ENCODE data around the gene KRTAP20-3. TPM values are rescaled to one million over a fixed set of nuclear protein-coding genes. Genes with fewer than 3 reads are reported as not detected.

KRTAP20-3 gene
- total and polyA plus RNA-seq, 5 experiments from 2014 or later: not detected

GRCh38 chr21:30629200-30629599 lies 13.5 kb upstream of the KRTAP20-3 start:
- peaks cover 0 to 14% (median 0%) of the 10 kb centered on the region in 9 donors for H3K9me3 Mint-ChIP-seq
- ATAC-seq: no peak
- no peak for DNase-seq
- H3K36me3 Mint-ChIP-seq: no peaks in the 10 kb centered on the region
- H3K4me3 Mint-ChIP-seq: no peak overlapping the region
- H3K27ac Mint-ChIP-seq: no peak overlapping the region
- H3K27me3 Mint-ChIP-seq: peaks cover 0 to 11% (median 0%) of the 10 kb centered on the region in 5 donors
- H3K4me1 Mint-ChIP-seq: no peaks in the 10 kb centered on the region
- POLR2A ChIA-PET: no interaction called here

GRCh38 chr21:30634906-30635305 lies 7.8 kb upstream of the KRTAP20-3 start, which contains the start of gene KRTAP20-2:
TSS of gene KRTAP20-2 (plus strand) at chr21:30635206. CDS start at chr21:30635264, 58 bp downstream.
- peaks cover 0 to 11% (median 0%) of the 10 kb centered on the region in 5 donors for H3K27me3 Mint-ChIP-seq
- H3K4me3 Mint-ChIP-seq: no peak within 1 kb of the TSS
- no peak for DNase-seq
- H3K27ac Mint-ChIP-seq: no peak within 1 kb of the TSS
- POLR2A ChIA-PET: no interaction called here
- peaks cover 0 to 9% (median 0%) of the 10 kb centered on the region in 9 donors for H3K9me3 Mint-ChIP-seq
- H3K36me3 Mint-ChIP-seq: no peaks in the 10 kb centered on the region
- ATAC-seq: no peak
- H3K4me1 Mint-ChIP-seq: no peaks in the 10 kb centered on the region

GRCh38 chr21:30638686-30639085 lies 4.0 kb upstream of the KRTAP20-3 start:
- DNase-seq: no peak
- no peak for ATAC-seq
- POLR2A ChIA-PET: no interaction called here
- peaks cover 0 to 7% (median 2%) of the 10 kb centered on the region in 9 donors for H3K9me3 Mint-ChIP-seq
- peaks cover 0 to 9% (median 0%) of the 10 kb centered on the region in 5 donors for H3K27me3 Mint-ChIP-seq
- H3K27ac Mint-ChIP-seq: no peak overlapping the region
- H3K4me3 Mint-ChIP-seq: no peak overlapping the region
- H3K4me1 Mint-ChIP-seq: no peaks in the 10 kb centered on the region
- H3K36me3 Mint-ChIP-seq: no peaks in the 10 kb centered on the region

- no peak for ATAC-seq
- H3K4me1 Mint-ChIP-seq: no peaks in the 10 kb centered on the region
- no peak overlapping the region for H3K27ac Mint-ChIP-seq
- H3K27me3 Mint-ChIP-seq: peaks cover 0 to 4% (median 3%) of the 10 kb centered on the region in 5 donors
- DNase-seq: no peak
- POLR2A ChIA-PET: no interaction called here
- H3K4me3 Mint-ChIP-seq: no peak overlapping the region
- peaks cover 0 to 22% (median 0%) of the 10 kb centered on the region in 9 donors for H3K9me3 Mint-ChIP-seq
- H3K36me3 Mint-ChIP-seq: no peaks in the 10 kb centered on the region
Observed at GRCh38 chr21:30646904-30647414, 4.3 kb downstream of the KRTAP20-3 start.

DNA sequence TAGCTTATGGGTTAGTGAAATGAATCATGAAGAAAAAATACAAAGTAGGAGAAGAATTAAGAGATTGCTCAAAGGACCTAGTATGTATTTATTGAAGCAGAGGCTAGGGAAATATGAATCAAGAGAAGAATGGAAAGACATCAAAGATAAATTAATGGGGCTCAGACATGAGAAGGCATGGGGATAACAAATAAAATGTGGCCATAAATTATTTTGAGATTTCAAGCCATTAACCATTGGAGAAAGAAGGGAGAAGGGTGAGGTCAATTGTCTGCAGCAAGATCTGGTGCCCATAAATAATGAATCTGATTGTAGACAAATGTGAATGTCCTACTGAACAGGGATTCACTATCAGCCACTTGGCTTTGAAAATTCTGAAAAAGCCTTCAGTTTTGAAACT lies 10.2 kb downstream of the KRTAP20-3 start:
- POLR2A ChIA-PET: no interaction called here
- DNase-seq (no peak), ATAC-seq (no peak)
- Mint-ChIP-seq H3K27ac (no peak overlapping the region), H3K4me1 (peaks cover 0 to 1% (median 0%) of the 10 kb centered on the region in 4 donors), H3K27me3 (peaks cover 0 to 4% (median 1%) of the 10 kb centered on the region in 5 donors), H3K36me3 (no peaks in the 10 kb centered on the region), H3K9me3 (peaks cover 0 to 7% (median 0%) of the 10 kb centered on the region in 9 donors), H3K4me3 (no peak overlapping the region)

GRCh38 chr21:30668776-30669175 lies 26.1 kb downstream of the KRTAP20-3 start:
- H3K4me3 Mint-ChIP-seq: no peak overlapping the region
- H3K27ac Mint-ChIP-seq: no peak overlapping the region
- H3K4me1 Mint-ChIP-seq: no peaks in the 10 kb centered on the region
- H3K27me3 Mint-ChIP-seq: peaks cover 0 to 30% (median 6%) of the 10 kb centered on the region in 5 donors
- POLR2A ChIA-PET: no interaction called here
- peaks cover 0 to 24% (median 8%) of the 10 kb centered on the region in 9 donors for H3K9me3 Mint-ChIP-seq
- ATAC-seq (no peak), DNase-seq (no peak)
- H3K36me3 Mint-ChIP-seq: no peaks in the 10 kb centered on the region

- ATAC-seq: no peak
- Mint-ChIP-seq H3K4me3 (no peak overlapping the region), H3K27ac (no peak overlapping the region), H3K4me1 (no peaks in the 10 kb centered on the region), H3K9me3 (peaks cover 0 to 20% (median 5%) of the 10 kb centered on the region in 9 donors), H3K36me3 (no peaks in the 10 kb centered on the region), H3K27me3 (peaks cover 0 to 48% (median 9%) of the 10 kb centered on the region in 5 donors)
- POLR2A ChIA-PET: no interaction called here
- no peak for DNase-seq
Observed at GRCh38 chr21:30672985-30673650, 30.5 kb downstream of the KRTAP20-3 start.

- Mint-ChIP-seq H3K27ac (no peak overlapping the region), H3K36me3 (no peaks in the 10 kb centered on the region), H3K4me3 (no peak overlapping the region), H3K9me3 (peaks cover 0 to 15% (median 5%) of the 10 kb centered on the region in 9 donors), H3K27me3 (peaks cover 0 to 39% (median 9%) of the 10 kb centered on the region in 5 donors), H3K4me1 (no peaks in the 10 kb centered on the region)
- no peak for DNase-seq
- POLR2A ChIA-PET: no interaction called here
- ATAC-seq: no peak
Observed at GRCh38 chr21:30674312-30674711, 31.6 kb downstream of the KRTAP20-3 start.

GRCh38 chr21:30676737-30677136 lies 34.1 kb downstream of the KRTAP20-3 start:
- no peak overlapping the region for H3K4me3 Mint-ChIP-seq
- no peaks in the 10 kb centered on the region for H3K4me1 Mint-ChIP-seq
- POLR2A ChIA-PET: no interaction called here
- H3K9me3 Mint-ChIP-seq: peaks cover 0 to 5% (median 2%) of the 10 kb centered on the region in 9 donors
- DNase-seq: no peak
- ATAC-seq: no peak
- H3K27me3 Mint-ChIP-seq: peaks cover 0 to 21% (median 5%) of the 10 kb centered on the region in 5 donors
- H3K27ac Mint-ChIP-seq: no peak overlapping the region
- no peaks in the 10 kb centered on the region for H3K36me3 Mint-ChIP-seq

GRCh38 chr21:30680586-30680985 lies 37.9 kb downstream of the KRTAP20-3 start:
- POLR2A ChIA-PET: no interaction called here
- Mint-ChIP-seq H3K9me3 (peaks cover 0 to 15% (median 2%) of the 10 kb centered on the region in 9 donors), H3K27ac (no peak overlapping the region), H3K27me3 (peaks cover 0 to 7% (median 3%) of the 10 kb centered on the region in 5 donors), H3K4me3 (no peak overlapping the region), H3K36me3 (no peaks in the 10 kb centered on the region), H3K4me1 (no peaks in the 10 kb centered on the region)
- DNase-seq: no peak
- ATAC-seq: no peak

DNA sequence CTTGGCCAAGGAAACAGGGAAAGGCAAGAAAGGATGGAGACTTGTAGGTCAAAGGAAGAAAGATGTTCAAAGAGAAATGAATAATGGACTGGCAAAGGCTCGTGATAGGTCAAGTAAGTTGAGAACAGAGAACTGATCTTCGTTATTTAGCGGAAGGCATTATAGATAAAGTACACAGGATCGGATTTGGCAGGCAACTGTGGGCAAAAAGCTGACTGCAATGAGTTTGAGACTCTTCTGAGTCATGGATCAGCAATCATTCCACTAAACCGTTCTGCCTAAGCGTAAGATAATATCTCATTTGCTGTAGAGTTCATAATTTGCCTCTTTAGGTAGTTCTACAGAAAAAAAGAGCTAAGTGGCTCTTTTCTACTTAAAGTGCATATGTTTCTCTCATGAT lies 41.8 kb downstream of the KRTAP20-3 start:
- H3K27me3 Mint-ChIP-seq: peaks cover 0 to 3% (median 2%) of the 10 kb centered on the region in 5 donors
- peaks cover 0 to 11% (median 0%) of the 10 kb centered on the region in 9 donors for H3K9me3 Mint-ChIP-seq
- H3K4me3 Mint-ChIP-seq: no peak overlapping the region
- ATAC-seq (no peak), DNase-seq (no peak)
- H3K36me3 Mint-ChIP-seq: no peaks in the 10 kb centered on the region
- no peaks in the 10 kb centered on the region for H3K4me1 Mint-ChIP-seq
- POLR2A ChIA-PET: no interaction called here
- no peak overlapping the region for H3K27ac Mint-ChIP-seq

DNA sequence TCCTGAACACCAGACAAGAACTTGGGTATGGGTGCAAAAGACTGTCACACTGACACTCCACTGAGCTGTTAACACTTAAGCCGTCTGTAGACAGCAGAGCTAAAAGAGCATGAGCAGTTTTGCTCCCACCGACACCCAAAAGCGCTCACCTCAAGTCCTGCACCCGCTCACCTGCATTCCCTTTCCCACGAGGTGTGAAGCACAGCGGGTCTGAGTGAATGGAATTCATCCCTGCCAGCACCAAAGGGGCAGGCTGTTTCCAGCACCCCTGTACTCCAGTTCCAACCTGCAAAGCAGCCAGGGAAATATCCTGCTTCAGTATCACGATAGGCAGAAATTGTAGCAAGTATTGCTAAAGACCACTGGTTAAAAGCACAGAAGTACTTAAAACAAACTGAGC lies 47.2 kb downstream of the KRTAP20-3 start:
- H3K27me3 Mint-ChIP-seq: peaks cover 0 to 2% (median 0%) of the 10 kb centered on the region in 5 donors
- no peak overlapping the region for H3K27ac Mint-ChIP-seq
- no peak for ATAC-seq
- no peaks in the 10 kb centered on the region for H3K4me1 Mint-ChIP-seq
- DNase-seq: no peak
- POLR2A ChIA-PET: no interaction called here
- H3K4me3 Mint-ChIP-seq: no peak overlapping the region
- peaks cover 0 to 2% (median 0%) of the 10 kb centered on the region in 9 donors for H3K9me3 Mint-ChIP-seq
- no peaks in the 10 kb centered on the region for H3K36me3 Mint-ChIP-seq

All from naive thymus-derived CD8-positive, alpha-beta T cell (primary cell).